Activated CD4-positive, alpha-beta T cell treated with anti-CD3 and anti-CD28 coated beads for 36 hours (primary cell): ENCODE results near the gene ZNF516. TPM values are rescaled to one million over a fixed set of nuclear protein-coding genes. Genes with fewer than 3 reads are reported as not detected.

ENCODE experiments used
- ATAC-seq: fragments of 200-7000 bp; cut with Tn5 transposase; one replicate; pipeline ENCODE4 v1.10.0; 2021; ENCODE audit warnings: mild to moderate bottlenecking, moderate library complexity
- CTCF ChIA-PET: fragments of 350-600 bp; sonication (Branson Sonifier 250); formaldehyde crosslinking; loops from one replicate; lab custom pipeline; 2021; ENCODE audit warnings: antibody characterized with exemption; lab: Charles Lee
- POLR2A ChIA-PET: fragments of 350-600 bp; sonication (Branson Sonifier 250); formaldehyde crosslinking; loops from one replicate; lab custom pipeline; 2021; ENCODE audit warnings: antibody characterized with exemption, inconsistent platforms; lab: Charles Lee
- DNase-seq: peaks from one replicate; pipeline ENCODE4 v3.0.0-alpha.2; 2020
- H3K27ac Mint-ChIP-seq: one replicate; pipeline ENCODE4 v1.8.0; 2021; ENCODE audit warnings: mixed read lengths
- H3K27me3 Mint-ChIP-seq: one replicate; pipeline ENCODE4 v1.8.0; 2021; ENCODE audit warnings: mixed read lengths
- H3K36me3 Mint-ChIP-seq: one replicate; pipeline ENCODE4 v1.8.0; 2021; ENCODE audit warnings: low read depth, mixed read lengths
- H3K4me1 Mint-ChIP-seq: one replicate; pipeline ENCODE4 v1.8.0; 2021; ENCODE audit warnings: mixed read lengths
- H3K4me3 Mint-ChIP-seq: one replicate; pipeline ENCODE4 v1.8.0; 2021; ENCODE audit warnings: mild to moderate bottlenecking, moderate library complexity, mixed read lengths
- H3K9me3 Mint-ChIP-seq: one replicate; pipeline ENCODE4 v1.8.0; 2021; ENCODE audit warnings: low read depth, mixed read lengths
- intact Hi-C, 2 experiments: fragments of 100-400 bp; cut with DNase I in 1 of 2; cut with micrococcal nuclease in 1 of 2; formaldehyde crosslinking; loops; one replicate each; pipeline versions ENCODE4 v1.14.2 to v1.15.1; 2022 to 2024; cut with DNase I, micrococcal nuclease
- total RNA-seq, 2 experiments: library from RNA; stranded (reverse); gene quantifications; one replicate each; pipeline ENCODE4 v1.2.3, GENCODE V29; 2021

Gene ZNF516
- total RNA-seq, 2 experiments from 2014 or later: 6.8 to 9.9 TPM

- Mint-ChIP-seq H3K36me3 (no peaks in the 10 kb centered on the region), H3K27ac (no peak overlapping the region), H3K9me3 (no peaks in the 10 kb centered on the region), H3K4me3 (no peak overlapping the region), H3K4me1 (no peaks in the 10 kb centered on the region), H3K27me3 (no peaks in the 10 kb centered on the region)
- intact Hi-C loops: no loop called here
- DNase-seq (no peak), ATAC-seq (no peak)
- CTCF ChIA-PET: no interaction called here
- POLR2A ChIA-PET: no interaction called here
Observed at GRCh38 chr18:76459687-76460350, 35.2 kb downstream of the ZNF516 start.

- CTCF ChIA-PET: no interaction called here
- H3K27ac Mint-ChIP-seq: no peak overlapping the region
- ATAC-seq: no peak
- no peaks in the 10 kb centered on the region for H3K36me3 Mint-ChIP-seq
- peaks cover 1% of the 10 kb centered on the region for H3K4me1 Mint-ChIP-seq
- no peak for DNase-seq
- H3K4me3 Mint-ChIP-seq: no peak overlapping the region
- H3K9me3 Mint-ChIP-seq: no peaks in the 10 kb centered on the region
- POLR2A ChIA-PET: no interaction called here
- H3K27me3 Mint-ChIP-seq: no peaks in the 10 kb centered on the region
- intact Hi-C loops: no loop called here
Observed at GRCh38 chr18:76459312-76459686, 35.7 kb downstream of the ZNF516 start.

GRCh38 chr18:76458522-76459311 lies 36.3 kb downstream of the ZNF516 start:
- no peak overlapping the region for H3K27ac Mint-ChIP-seq
- intact Hi-C loops: no loop called here

GRCh38 chr18:76457957-76458356 lies 37.1 kb downstream of the ZNF516 start:
- ATAC-seq (no peak), DNase-seq (no peak)
- intact Hi-C loops: no loop called here
- Mint-ChIP-seq H3K36me3 (no peaks in the 10 kb centered on the region), H3K4me1 (peaks cover 10% of the 10 kb centered on the region), H3K9me3 (no peaks in the 10 kb centered on the region), H3K27me3 (no peaks in the 10 kb centered on the region), H3K4me3 (no peak overlapping the region), H3K27ac (no peak overlapping the region)
- CTCF ChIA-PET: interaction anchor here (1.3 kb wide), 1 partner anchor 16 kb away, joined by 5 read pairs; no protein-coding TSS in a partner anchor
- POLR2A ChIA-PET: interaction anchor here (0.5 kb wide), 1 partner anchor 23 kb away, joined by 3 read pairs; no protein-coding TSS in a partner anchor

More at GRCh38 chr18:76458522-76459311, 36.3 kb downstream of the ZNF516 start:
- CTCF ChIA-PET: no interaction called here
- Mint-ChIP-seq H3K36me3 (no peaks in the 10 kb centered on the region), H3K4me1 (peaks cover 6% of the 10 kb centered on the region), H3K27me3 (no peaks in the 10 kb centered on the region), H3K4me3 (no peak overlapping the region), H3K9me3 (no peaks in the 10 kb centered on the region)
- ATAC-seq (no peak), DNase-seq (no peak)
- POLR2A ChIA-PET: interaction anchor here (0.5 kb wide), 1 partner anchor 22 kb away, joined by 3 read pairs; no protein-coding TSS in a partner anchor

- peaks cover 13% of the 10 kb centered on the region for H3K4me1 Mint-ChIP-seq
- no peak overlapping the region for H3K27ac Mint-ChIP-seq
- no peaks in the 10 kb centered on the region for H3K36me3 Mint-ChIP-seq
- intact Hi-C loops: no loop called here
- H3K27me3 Mint-ChIP-seq: peaks cover 2% of the 10 kb centered on the region
- ChIA-PET CTCF (interaction anchor here (1.3 kb wide), 1 partner anchor 16 kb away, joined by 5 read pairs; no protein-coding TSS in a partner anchor), POLR2A (no interaction called here)
- no peak overlapping the region for H3K4me3 Mint-ChIP-seq
- no peak for ATAC-seq
- H3K9me3 Mint-ChIP-seq: no peaks in the 10 kb centered on the region
- DNase-seq: no peak
Observed at GRCh38 chr18:76457475-76457874, 37.6 kb downstream of the ZNF516 start.

GRCh38 chr18:76456823-76457222 lies 38.2 kb downstream of the ZNF516 start:
- H3K4me3 Mint-ChIP-seq: no peak overlapping the region
- no peaks in the 10 kb centered on the region for H3K9me3 Mint-ChIP-seq
- DNase-seq (no peak), ATAC-seq (no peak)
- no peak overlapping the region for H3K27ac Mint-ChIP-seq
- H3K36me3 Mint-ChIP-seq: no peaks in the 10 kb centered on the region
- ChIA-PET CTCF (interaction anchor here (0.5 to 1.3 kb wide), 3 partner anchors 17 to 62 kb away, joined by 3 to 5 read pairs (median 3); no protein-coding TSS in a partner anchor), POLR2A (no interaction called here)
- intact Hi-C loops: no loop called here
- peaks cover 17% of the 10 kb centered on the region for H3K4me1 Mint-ChIP-seq
- peaks cover 3% of the 10 kb centered on the region for H3K27me3 Mint-ChIP-seq

- H3K9me3 Mint-ChIP-seq: no peaks in the 10 kb centered on the region
- POLR2A ChIA-PET: no interaction called here
- ATAC-seq: no peak
Observed at GRCh38 chr18:76456018-76456750, 38.9 kb downstream of the ZNF516 start.

GRCh38 chr18:76455003-76455676 lies 39.9 kb downstream of the ZNF516 start:
- intact Hi-C loops: no loop called here
- DNase-seq: no peak
- no peak overlapping the region for H3K27ac Mint-ChIP-seq
- H3K36me3 Mint-ChIP-seq: no peaks in the 10 kb centered on the region
- no peak for ATAC-seq
- peaks cover 28% of the 10 kb centered on the region for H3K4me1 Mint-ChIP-seq
- H3K27me3 Mint-ChIP-seq: peaks cover 6% of the 10 kb centered on the region
- POLR2A ChIA-PET: no interaction called here
- no peaks in the 10 kb centered on the region for H3K9me3 Mint-ChIP-seq
- CTCF ChIA-PET: no interaction called here
- H3K4me3 Mint-ChIP-seq: no peak overlapping the region

More at GRCh38 chr18:76456018-76456750, 38.9 kb downstream of the ZNF516 start:
- Mint-ChIP-seq H3K27ac (no peak overlapping the region), H3K36me3 (no peaks in the 10 kb centered on the region), H3K4me3 (no peak overlapping the region), H3K27me3 (peaks cover 3% of the 10 kb centered on the region), H3K4me1 (peaks cover 21% of the 10 kb centered on the region)
- CTCF ChIA-PET: interaction anchor here (0.5 to 0.8 kb wide), 3 partner anchors 10 to 61 kb away, joined by 3 to 4 read pairs (median 3); no protein-coding TSS in a partner anchor
- intact Hi-C loops: no loop called here
- no peak for DNase-seq

- no peak overlapping the region for H3K4me3 Mint-ChIP-seq
- CTCF ChIA-PET: no interaction called here
- ATAC-seq: no peak
Observed at GRCh38 chr18:76454418-76454817, 40.6 kb downstream of the ZNF516 start.

GRCh38 chr18:76453932-76454331 lies 41.1 kb downstream of the ZNF516 start:
- Mint-ChIP-seq H3K27me3 (peaks cover 7% of the 10 kb centered on the region), H3K4me1 (peaks cover 34% of the 10 kb centered on the region), H3K27ac (no peak overlapping the region), H3K4me3 (no peak overlapping the region), H3K9me3 (no peaks in the 10 kb centered on the region), H3K36me3 (no peaks in the 10 kb centered on the region)
- ATAC-seq (no peak), DNase-seq (no peak)
- POLR2A ChIA-PET: no interaction called here
- intact Hi-C loops: no loop called here
- CTCF ChIA-PET: no interaction called here

More at GRCh38 chr18:76454418-76454817, 40.6 kb downstream of the ZNF516 start:
- intact Hi-C loops: no loop called here
- DNase-seq: no peak
- Mint-ChIP-seq H3K4me1 (peaks cover 33% of the 10 kb centered on the region), H3K27ac (no peak overlapping the region), H3K9me3 (no peaks in the 10 kb centered on the region), H3K27me3 (peaks cover 7% of the 10 kb centered on the region), H3K36me3 (no peaks in the 10 kb centered on the region)
- POLR2A ChIA-PET: no interaction called here

- H3K9me3 Mint-ChIP-seq: no peaks in the 10 kb centered on the region
- no peak overlapping the region for H3K4me3 Mint-ChIP-seq
- no peaks in the 10 kb centered on the region for H3K36me3 Mint-ChIP-seq
- ChIA-PET CTCF (no interaction called here), POLR2A (no interaction called here)
- peaks cover 40% of the 10 kb centered on the region for H3K4me1 Mint-ChIP-seq
- no peak for DNase-seq
- no peak overlapping the region for H3K27ac Mint-ChIP-seq
- intact Hi-C loops: no loop called here
- no peak for ATAC-seq
- H3K27me3 Mint-ChIP-seq: peaks cover 7% of the 10 kb centered on the region
Observed at GRCh38 chr18:76453057-76453561, 41.9 kb downstream of the ZNF516 start.
